HepG2 (cell line): ENCODE results near the gene TSPAN17. TPM values are rescaled to one million over a fixed set of nuclear protein-coding genes. Genes with fewer than 3 reads are reported as not detected.
A peak's percentile ranks its signal among the peaks of the same experiment; 100 is the strongest.

Experiments used
- ATAC-seq: fragments of 200-7000 bp; cut with Tn5 transposase; 3 replicates; pipeline ENCODE4 v1.9.1; 2020; ENCODE audit warnings: mild to moderate bottlenecking, moderate library complexity
- BruUV-seq: library from RNA; stranded (reverse); fragments of 400-500 nt; replicated peaks from 2 replicates; lab custom pipeline; 2021; lab: Mats Ljungman, UMichigan
- CTCF ChIA-PET: fragments of 300-600 bp; formaldehyde crosslinking; extraction: SDS; loops from one replicate; lab custom pipeline; 2021; ENCODE audit warnings: low total read pairs, inconsistent platforms, low intra/inter-chr PET ratio; lab: Yijun Ruan, JAX
- POLR2A ChIA-PET: fragments of 350-600 bp; sonication (Branson Sonifier 250); formaldehyde crosslinking; loops from one replicate; lab custom pipeline; 2020; ENCODE audit warnings: antibody characterized with exemption, inconsistent platforms; lab: Yijun Ruan, JAX
- DNase-seq: peaks from one replicate; pipeline ENCODE4 v3.0.0-alpha.2; 2015; ENCODE audit warnings: low spot score
- FAIRE-seq: peaks from 3 replicates; lab custom pipeline; 2011; peaks lifted over from hg19 to GRCh38; lab: Jason Lieb, UNC
- H2AFZ ChIP-seq: one replicate; pipeline ENCODE4 v1.6.1; 2011; ENCODE audit warnings: low read length, inconsistent platforms
- H3K27ac ChIP-seq: fragments of 300-600 bp; 3 replicates; pipeline ENCODE4 v1.8.0; 2011; ENCODE audit warnings: mixed run types, mild to moderate bottlenecking, mixed read lengths, low read length, inconsistent platforms; ENCODE audit not compliant: insufficient read depth; ENCODE audit errors: extremely low read length
- H3K27me3 ChIP-seq, 2 experiments: fragments of 200-600 bp in 1 of 2; 2 replicates in 1 of 2; 3 replicates in 1 of 2; pipeline versions ENCODE4 v1.6.0 to v1.8.0; 2011; ENCODE audit warnings: low read length in 2 of 2, mild to moderate bottlenecking in 2 of 2, moderate library complexity in 2 of 2, inconsistent platforms in 1 of 2; ENCODE audit not compliant: insufficient read depth in 2 of 2, control insufficient read depth in 1 of 2
- H3K36me3 ChIP-seq, 2 experiments: fragments of 200-600 bp in 1 of 2; replicated peaks in 1 of 2; 2 replicates in 1 of 2; 3 replicates in 1 of 2; pipeline versions ENCODE4 v1.5.1 to v1.8.0; 2011; ENCODE audit warnings: low read length in 2 of 2, inconsistent platforms in 1 of 2; ENCODE audit not compliant: insufficient read depth in 2 of 2, control insufficient read depth in 1 of 2
- H3K4me1 ChIP-seq: 2 replicates; pipeline ENCODE4 v1.5.1; 2012; ENCODE audit warnings: low read length, inconsistent platforms; ENCODE audit not compliant: insufficient read depth
- H3K4me2 ChIP-seq: 2 replicates; pipeline ENCODE4 v1.6.0; 2011; ENCODE audit warnings: low read depth, low read length, inconsistent platforms
- H3K4me3 ChIP-seq, 3 experiments: fragments of 200-600 bp in 1 of 3; sonication (generic), shearing (Covaris generic) in 1 of 3; replicated peaks in 1 of 3; 2 replicates each; pipeline ENCODE4 v1.5.1; 2011 to 2016; ENCODE audit warnings: low read length in 3 of 3, inconsistent platforms in 2 of 3, low read depth in 2 of 3, mild to moderate bottlenecking in 2 of 3, control low read depth in 1 of 3, mixed read lengths in 1 of 3; ENCODE audit not compliant: insufficient read depth in 1 of 3
- H3K79me2 ChIP-seq: one replicate; pipeline ENCODE4 v1.6.1; 2011; ENCODE audit warnings: low read length, inconsistent platforms; ENCODE audit not compliant: insufficient read depth
- H3K9ac ChIP-seq: 2 replicates; pipeline ENCODE4 v1.6.0; 2011; ENCODE audit warnings: mild to moderate bottlenecking, low read depth, low read length, inconsistent platforms; ENCODE audit not compliant: insufficient read depth
- H3K9me3 ChIP-seq: 2 replicates; pipeline ENCODE4 v1.5.1; 2012; ENCODE audit warnings: mild to moderate bottlenecking, low read length
- H4K20me1 ChIP-seq: 2 replicates; pipeline ENCODE4 v1.6.0; 2011; ENCODE audit warnings: inconsistent platforms, mild to moderate bottlenecking, low read length, moderate library complexity; ENCODE audit not compliant: insufficient read depth
- CENPX ChIP-seq: sonication (generic); formaldehyde crosslinking; IDR thresholded peaks from 2 replicates; pipeline ENCODE4 v1.9.0; 2021; ENCODE audit warnings: mild to moderate bottlenecking, missing genetic modification reagents, moderate library complexity
- MAFG ChIP-seq: sonication (generic); formaldehyde crosslinking; IDR thresholded peaks from 2 replicates; pipeline ENCODE4 v1.5.1; 2020; ENCODE audit warnings: mild to moderate bottlenecking, missing genetic modification reagents
- MIER2 ChIP-seq: IDR thresholded peaks from 2 replicates; pipeline ENCODE4 v1.6.1; 2016; ENCODE audit warnings: missing biosample characterization, missing genetic modification reagents
- SIX1 ChIP-seq: sonication (generic); formaldehyde crosslinking; IDR thresholded peaks from 2 replicates; pipeline ENCODE4 v1.4.0; 2020; ENCODE audit warnings: missing genetic modification reagents, borderline replicate concordance
- SMC3 ChIP-seq: IDR thresholded peaks from 2 replicates; pipeline ENCODE4 v1.6.1; 2011; ENCODE audit warnings: low read length, improper control_type of control experiment
- ZBTB38 ChIP-seq: sonication (generic); formaldehyde crosslinking; IDR thresholded peaks from 2 replicates; pipeline ENCODE4 v1.5.1; 2020; ENCODE audit warnings: mild to moderate bottlenecking, missing genetic modification reagents
- ZNF337 ChIP-seq: sonication (generic); formaldehyde crosslinking; IDR thresholded peaks from 2 replicates; pipeline ENCODE4 v1.5.1; 2020; ENCODE audit warnings: missing genetic modification reagents, low read depth, mild to moderate bottlenecking, borderline replicate concordance
- ZNF775 ChIP-seq: sonication (generic); formaldehyde crosslinking; IDR thresholded peaks from 2 replicates; pipeline ENCODE4 v1.4.0; 2020; ENCODE audit warnings: missing genetic modification reagents, mild to moderate bottlenecking, moderate library complexity, borderline replicate concordance
- WGBS: methylation state at CpG from one replicate; pipeline ENCODE4 v1.1.6; 2017; ENCODE audit warnings: low lambda C conversion rate; 5-methylcytosine and 5-hydroxymethylcytosine counted together
- in situ Hi-C: cut with HindIII; loops from 2 replicates; pipeline ENCODE4 v1.10.0; 2017; ENCODE audit warnings: low pct_unique_long_range_greater_than_20kb; ENCODE audit not compliant: extremely low pct_ligation_motif_present
- intact Hi-C: fragments of 100-400 bp; cut with micrococcal nuclease; formaldehyde crosslinking; loops from one replicate; pipeline ENCODE4 v1.10.0; 2022; ENCODE audit not compliant: unreplicated experiment
- polyA plus RNA-seq, 8 experiments: library from polyadenylated mRNA; depleted of rRNA in 3 of 8; stranded (reverse) in 7 of 8; unstranded in 1 of 8; fragments of >200 nt; fragmentation: Illumina TruSeq in 4 of 8; extraction: Trizol in 4 of 8; gene quantifications; 2 replicates each; pipeline versions ENCODE4 v1.2.1 to v1.2.3, GENCODE V29; 2011 to 2016; ENCODE audit warnings: low read depth in 4 of 8, missing spikeins in 1 of 8, mixed read lengths in 1 of 8; ENCODE audit not compliant: insufficient read depth in 1 of 8
- total RNA-seq, 5 experiments: library from RNA; depleted of rRNA; stranded (reverse); fragments of >200 nt; fragmentation: Illumina TruSeq; extraction: Trizol; gene quantifications; 2 replicates each; pipeline ENCODE4 v1.2.3, GENCODE V29; 2016; ENCODE audit warnings: low read depth in 1 of 5
- TF ChIP-seq, protein P1 (sequence below): sonication (generic); formaldehyde crosslinking; conservative IDR thresholded peaks from 2 replicates; pipeline ENCODE4 v1.4.0; 2020; ENCODE audit warnings: missing genetic modification reagents
- TF ChIP-seq, protein P2 (sequence below): sonication (generic); formaldehyde crosslinking; IDR thresholded peaks from 2 replicates; pipeline ENCODE4 v1.4.0; 2020; ENCODE audit warnings: missing genetic modification reagents, borderline replicate concordance
- TF ChIP-seq, protein P3 (sequence below): sonication (generic); formaldehyde crosslinking; IDR thresholded peaks from 2 replicates; pipeline ENCODE4 v1.5.1; 2020; ENCODE audit warnings: mild to moderate bottlenecking, missing genetic modification reagents, moderate library complexity
- TF ChIP-seq, protein P4 (sequence below): sonication (generic); formaldehyde crosslinking; IDR thresholded peaks from 2 replicates; pipeline ENCODE4 v1.8.0; 2022; ENCODE audit warnings: low read depth, missing genetic modification reagents

The TSPAN17 gene
- total and polyA plus RNA-seq, 2 of the 13 experiments (the other 11 are each of a cell fraction or from before 2014, with no cell fraction given): 11.5 to 15.0 TPM

DNA sequence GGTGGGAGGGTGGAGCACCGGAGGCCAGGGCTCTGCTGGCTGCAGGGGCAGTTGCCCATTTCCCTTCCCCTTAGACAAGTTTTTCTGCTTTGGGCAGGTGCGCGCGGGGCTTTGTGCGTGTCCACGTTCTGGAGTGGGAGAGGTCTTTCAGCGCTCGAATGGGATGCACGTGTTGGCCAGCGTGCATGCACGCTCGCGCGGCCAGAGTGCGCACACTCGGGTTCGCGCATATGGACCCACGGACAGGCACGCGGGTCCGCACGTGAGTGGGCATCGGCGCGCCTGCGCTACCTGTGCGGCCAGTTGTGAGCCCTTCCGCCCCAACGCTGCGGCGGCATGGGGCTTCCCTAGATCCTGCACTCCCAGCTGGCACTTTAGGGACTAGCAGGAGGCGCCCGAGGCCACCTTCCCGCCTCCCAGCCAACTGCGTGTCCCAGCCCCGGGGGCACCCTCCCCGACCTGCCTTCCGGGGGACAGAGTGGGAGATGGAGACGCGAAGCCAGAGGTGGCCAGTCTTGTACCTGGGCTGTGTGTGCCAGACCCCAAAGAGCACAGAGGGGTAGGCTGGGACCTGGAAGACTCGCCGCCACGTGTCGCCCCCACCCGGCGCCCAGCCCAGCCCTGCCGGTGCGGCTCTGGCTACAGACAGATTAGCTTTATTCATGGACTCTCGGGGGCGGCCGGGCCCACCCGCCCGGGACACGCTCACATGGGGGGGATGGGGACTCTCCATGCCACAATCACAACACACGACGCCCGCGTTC, 27.5 kb upstream of the TSPAN17 start:
- no peak for DNase-seq
- no peak overlapping the region for H3K9ac ChIP-seq
- in situ Hi-C loops: no loop called here
- peak overlapping the region; percentile 3; the same call in 1 of the 2 replicates for H3K4me2 ChIP-seq
- ATAC-seq: no peak; the same call in 2 of the 3 replicates
- H3K79me2 ChIP-seq: no peaks in the 10 kb centered on the region
- no peaks in the 10 kb centered on the region for H3K36me3 ChIP-seq
- H3K9me3 ChIP-seq: no peaks in the 10 kb centered on the region
- ChIA-PET POLR2A (no interaction called here), CTCF (no interaction called here)
- no TSS peak for BruUV-seq
- 70% methylated on average over 30 of the region's 59 CpGs for WGBS
- no peak overlapping the region for H2AFZ ChIP-seq
- no peak overlapping the region; a peak in 1 of 6 replicates for H3K4me3 ChIP-seq
- no peaks in the 10 kb centered on the region for H4K20me1 ChIP-seq
- intact Hi-C loops: no loop called here
- no peak overlapping the region for H3K27ac ChIP-seq
- FAIRE-seq: no peak
- peaks cover 9 to 65% of the 10 kb centered on the region in 2 experiments for H3K27me3 ChIP-seq
- no peaks in the 10 kb centered on the region for H3K4me1 ChIP-seq
- TF ChIP-seq, protein P1, sequence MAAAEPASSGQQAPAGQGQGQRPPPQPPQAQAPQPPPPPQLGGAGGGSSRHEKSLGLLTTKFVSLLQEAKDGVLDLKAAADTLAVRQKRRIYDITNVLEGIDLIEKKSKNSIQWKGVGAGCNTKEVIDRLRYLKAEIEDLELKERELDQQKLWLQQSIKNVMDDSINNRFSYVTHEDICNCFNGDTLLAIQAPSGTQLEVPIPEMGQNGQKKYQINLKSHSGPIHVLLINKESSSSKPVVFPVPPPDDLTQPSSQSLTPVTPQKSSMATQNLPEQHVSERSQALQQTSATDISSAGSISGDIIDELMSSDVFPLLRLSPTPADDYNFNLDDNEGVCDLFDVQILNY: no peak
- TF ChIP-seq ZBTB38 (CRISPR knock-in tag): no peak
- TF ChIP-seq, protein P2, sequence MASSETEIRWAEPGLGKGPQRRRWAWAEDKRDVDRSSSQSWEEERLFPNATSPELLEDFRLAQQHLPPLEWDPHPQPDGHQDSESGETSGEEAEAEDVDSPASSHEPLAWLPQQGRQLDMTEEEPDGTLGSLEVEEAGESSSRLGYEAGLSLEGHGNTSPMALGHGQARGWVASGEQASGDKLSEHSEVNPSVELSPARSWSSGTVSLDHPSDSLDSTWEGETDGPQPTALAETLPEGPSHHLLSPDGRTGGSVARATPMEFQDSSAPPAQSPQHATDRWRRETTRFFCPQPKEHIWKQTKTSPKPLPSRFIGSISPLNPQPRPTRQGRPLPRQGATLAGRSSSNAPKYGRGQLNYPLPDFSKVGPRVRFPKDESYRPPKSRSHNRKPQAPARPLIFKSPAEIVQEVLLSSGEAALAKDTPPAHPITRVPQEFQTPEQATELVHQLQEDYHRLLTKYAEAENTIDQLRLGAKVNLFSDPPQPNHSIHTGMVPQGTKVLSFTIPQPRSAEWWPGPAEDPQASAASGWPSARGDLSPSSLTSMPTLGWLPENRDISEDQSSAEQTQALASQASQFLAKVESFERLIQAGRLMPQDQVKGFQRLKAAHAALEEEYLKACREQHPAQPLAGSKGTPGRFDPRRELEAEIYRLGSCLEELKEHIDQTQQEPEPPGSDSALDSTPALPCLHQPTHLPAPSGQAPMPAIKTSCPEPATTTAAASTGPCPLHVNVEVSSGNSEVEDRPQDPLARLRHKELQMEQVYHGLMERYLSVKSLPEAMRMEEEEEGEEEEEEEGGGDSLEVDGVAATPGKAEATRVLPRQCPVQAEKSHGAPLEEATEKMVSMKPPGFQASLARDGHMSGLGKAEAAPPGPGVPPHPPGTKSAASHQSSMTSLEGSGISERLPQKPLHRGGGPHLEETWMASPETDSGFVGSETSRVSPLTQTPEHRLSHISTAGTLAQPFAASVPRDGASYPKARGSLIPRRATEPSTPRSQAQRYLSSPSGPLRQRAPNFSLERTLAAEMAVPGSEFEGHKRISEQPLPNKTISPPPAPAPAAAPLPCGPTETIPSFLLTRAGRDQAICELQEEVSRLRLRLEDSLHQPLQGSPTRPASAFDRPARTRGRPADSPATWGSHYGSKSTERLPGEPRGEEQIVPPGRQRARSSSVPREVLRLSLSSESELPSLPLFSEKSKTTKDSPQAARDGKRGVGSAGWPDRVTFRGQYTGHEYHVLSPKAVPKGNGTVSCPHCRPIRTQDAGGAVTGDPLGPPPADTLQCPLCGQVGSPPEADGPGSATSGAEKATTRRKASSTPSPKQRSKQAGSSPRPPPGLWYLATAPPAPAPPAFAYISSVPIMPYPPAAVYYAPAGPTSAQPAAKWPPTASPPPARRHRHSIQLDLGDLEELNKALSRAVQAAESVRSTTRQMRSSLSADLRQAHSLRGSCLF (CRISPR knock-in tag): no peak
- TF ChIP-seq, protein P3, sequence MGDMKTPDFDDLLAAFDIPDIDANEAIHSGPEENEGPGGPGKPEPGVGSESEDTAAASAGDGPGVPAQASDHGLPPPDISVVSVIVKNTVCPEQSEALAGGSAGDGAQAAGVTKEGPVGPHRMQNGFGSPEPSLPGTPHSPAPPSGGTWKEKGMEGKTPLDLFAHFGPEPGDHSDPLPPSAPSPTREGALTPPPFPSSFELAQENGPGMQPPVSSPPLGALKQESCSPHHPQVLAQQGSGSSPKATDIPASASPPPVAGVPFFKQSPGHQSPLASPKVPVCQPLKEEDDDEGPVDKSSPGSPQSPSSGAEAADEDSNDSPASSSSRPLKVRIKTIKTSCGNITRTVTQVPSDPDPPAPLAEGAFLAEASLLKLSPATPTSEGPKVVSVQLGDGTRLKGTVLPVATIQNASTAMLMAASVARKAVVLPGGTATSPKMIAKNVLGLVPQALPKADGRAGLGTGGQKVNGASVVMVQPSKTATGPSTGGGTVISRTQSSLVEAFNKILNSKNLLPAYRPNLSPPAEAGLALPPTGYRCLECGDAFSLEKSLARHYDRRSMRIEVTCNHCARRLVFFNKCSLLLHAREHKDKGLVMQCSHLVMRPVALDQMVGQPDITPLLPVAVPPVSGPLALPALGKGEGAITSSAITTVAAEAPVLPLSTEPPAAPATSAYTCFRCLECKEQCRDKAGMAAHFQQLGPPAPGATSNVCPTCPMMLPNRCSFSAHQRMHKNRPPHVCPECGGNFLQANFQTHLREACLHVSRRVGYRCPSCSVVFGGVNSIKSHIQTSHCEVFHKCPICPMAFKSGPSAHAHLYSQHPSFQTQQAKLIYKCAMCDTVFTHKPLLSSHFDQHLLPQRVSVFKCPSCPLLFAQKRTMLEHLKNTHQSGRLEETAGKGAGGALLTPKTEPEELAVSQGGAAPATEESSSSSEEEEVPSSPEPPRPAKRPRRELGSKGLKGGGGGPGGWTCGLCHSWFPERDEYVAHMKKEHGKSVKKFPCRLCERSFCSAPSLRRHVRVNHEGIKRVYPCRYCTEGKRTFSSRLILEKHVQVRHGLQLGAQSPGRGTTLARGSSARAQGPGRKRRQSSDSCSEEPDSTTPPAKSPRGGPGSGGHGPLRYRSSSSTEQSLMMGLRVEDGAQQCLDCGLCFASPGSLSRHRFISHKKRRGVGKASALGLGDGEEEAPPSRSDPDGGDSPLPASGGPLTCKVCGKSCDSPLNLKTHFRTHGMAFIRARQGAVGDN (CRISPR knock-in tag): no peak
- TF ChIP-seq, protein P4, sequence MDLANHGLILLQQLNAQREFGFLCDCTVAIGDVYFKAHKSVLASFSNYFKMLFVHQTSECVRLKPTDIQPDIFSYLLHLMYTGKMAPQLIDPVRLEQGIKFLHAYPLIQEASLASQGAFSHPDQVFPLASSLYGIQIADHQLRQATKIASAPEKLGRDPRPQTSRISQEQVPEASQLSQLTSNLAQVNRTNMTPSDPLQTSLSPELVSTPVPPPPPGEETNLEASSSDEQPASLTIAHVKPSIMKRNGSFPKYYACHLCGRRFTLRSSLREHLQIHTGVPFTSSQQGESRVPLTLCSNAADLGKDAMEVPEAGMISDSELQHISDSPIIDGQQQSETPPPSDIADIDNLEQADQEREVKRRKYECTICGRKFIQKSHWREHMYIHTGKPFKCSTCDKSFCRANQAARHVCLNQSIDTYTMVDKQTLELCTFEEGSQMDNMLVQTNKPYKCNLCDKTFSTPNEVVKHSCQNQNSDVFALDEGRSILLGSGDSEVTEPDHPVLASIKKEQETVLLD (CRISPR knock-in tag): no peak
- no peak for TF ChIP-seq ZNF775 (CRISPR knock-in tag)
- TF ChIP-seq MIER2 (CRISPR knock-in tag): no peak
- no peak for TF ChIP-seq CENPX (CRISPR knock-in tag)
- no peak for TF ChIP-seq SMC3
- TF ChIP-seq ZNF337 (CRISPR knock-in tag): no peak
- TF ChIP-seq MAFG: no peak
- no peak for TF ChIP-seq SIX1 (CRISPR knock-in tag)
